NCI-H1048 (cell line): ENCODE measurements around the gene CYP1A2.
"Not testable (repeated sequence)": the region's sequence is repeated elsewhere in the genome, so short reads cannot be mapped to it uniquely, and the experiment has no call there.

Source experiments
- DNase-seq: peaks from one replicate; lab custom pipeline; 2025; lab: John Stamatoyannopoulos, UW

CYP1A2 gene

GRCh38 chr15:74748322-74748946, at the start of gene CYP1A2:
CYP1A2 (plus strand) TSS chr15:74748845; CDS start chr15:74749739, 894 bp downstream.
- no peak for DNase-seq

GRCh38 chr15:74709011-74709410, 39.6 kb upstream of the CYP1A2 start:
- no peak for DNase-seq

GRCh38 chr15:74709892-74710291, 38.8 kb upstream of the CYP1A2 start:
- no peak for DNase-seq

GRCh38 chr15:74710319-74711094, 38.1 kb upstream of the CYP1A2 start:
- DNase-seq, result no peak

GRCh38 chr15:74712311-74712710, 36.3 kb upstream of the CYP1A2 start:
- DNase-seq, result no peak

- no peak for DNase-seq
Measured at GRCh38 chr15:74716651-74717050, 32.0 kb upstream of the CYP1A2 start.

- no peak for DNase-seq
Measured at GRCh38 chr15:74722591-74722990, 26.1 kb upstream of the CYP1A2 start.

GRCh38 chr15:74723187-74723586, 25.5 kb upstream of the CYP1A2 start:
- DNase-seq, result no peak

- no peak for DNase-seq
Measured at GRCh38 chr15:74723754-74724334, 24.8 kb upstream of the CYP1A2 start.

- no peak for DNase-seq
Measured at GRCh38 chr15:74724570-74725224, 23.9 kb upstream of the CYP1A2 start.

GRCh38 chr15:74725225-74725774, 23.3 kb upstream of the CYP1A2 start, which contains the start of gene CYP1A1:
CYP1A1 (minus strand) TSS chr15:74725528; CDS start chr15:74723097, 2,431 bp downstream.
- peak; percentile 42 for DNase-seq

- DNase-seq, result no peak
Measured at GRCh38 chr15:74725845-74726773, 22.5 kb upstream of the CYP1A2 start.

- DNase-seq, result no peak
Measured at GRCh38 chr15:74726774-74727164, 21.9 kb upstream of the CYP1A2 start.

GRCh38 chr15:74727727-74728126, 20.9 kb upstream of the CYP1A2 start:
- DNase-seq, result no peak

- not testable (repeated sequence) for DNase-seq
Measured at GRCh38 chr15:74728699-74729098, 19.9 kb upstream of the CYP1A2 start.

- DNase-seq, result not testable (repeated sequence)
Measured at GRCh38 chr15:74729372-74729771, 19.3 kb upstream of the CYP1A2 start.

GRCh38 chr15:74730619-74731316, 17.9 kb upstream of the CYP1A2 start:
- DNase-seq, result no peak

GRCh38 chr15:74732846-74733245, 15.8 kb upstream of the CYP1A2 start:
- DNase-seq, result no peak

GRCh38 chr15:74733269-74733668, 15.4 kb upstream of the CYP1A2 start:
- no peak for DNase-seq

- DNase-seq, result no peak
Measured at GRCh38 chr15:74735305-74735704, 13.3 kb upstream of the CYP1A2 start.
